ENCODE measurements around the gene CEP72. TPM values are rescaled to one million over a fixed set of nuclear protein-coding genes. Genes with fewer than 3 reads are reported as not detected.

Gene CEP72
- polyA plus RNA-seq, 1 of the 3 experiments (the other 2 are of a cell fraction) = 4.4 TPM

DNA sequence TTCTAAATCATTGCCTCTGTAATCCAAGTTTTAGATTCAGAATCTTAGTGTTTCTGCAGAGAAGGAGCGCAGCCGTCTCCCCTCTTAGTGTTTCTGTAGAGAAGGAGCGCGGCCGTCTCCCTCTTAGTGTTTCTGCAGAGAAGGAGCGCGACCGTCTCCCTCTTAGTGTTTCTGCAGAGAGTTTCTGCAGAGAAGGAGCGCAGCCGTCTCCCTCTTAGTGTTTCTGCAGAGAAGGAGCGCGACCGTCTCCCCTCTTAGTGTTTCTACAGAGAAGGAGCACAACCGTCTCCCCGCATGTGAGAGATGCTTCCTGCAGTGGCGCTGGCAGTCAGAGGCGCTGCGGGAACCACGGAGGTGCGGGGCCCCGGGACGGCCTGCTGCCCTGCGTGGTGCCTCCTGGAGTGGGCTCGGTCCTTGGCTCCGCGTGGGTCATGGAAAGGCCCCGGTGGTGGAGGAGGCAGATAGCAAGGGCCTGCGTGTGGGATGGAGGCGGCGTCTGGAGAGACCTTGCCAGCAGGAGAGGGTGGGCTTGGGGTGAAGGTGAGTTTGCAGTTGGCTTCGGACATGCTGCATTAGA is 10.9 kb downstream of the CEP72 start:
- Histone ChIP-seq H3K9me3 (no peaks in the 10 kb centered on the region), H3F3A (replicated peaks; ENCODE audit: insufficient read depth) (no peaks in the 10 kb centered on the region), H3K36me3 (replicated peaks in 1 of 2; ENCODE audit: control insufficient read depth in 1 of 2, insufficient read depth in 2 of 2, low read length in 1 of 2) (peaks cover 0 to 20% of the 10 kb centered on the region in 2 experiments), H3K9ac (no peak overlapping the region), H4K20me1 (ENCODE audit: insufficient read depth) (no peaks in the 10 kb centered on the region), H2AFZ (ENCODE audit: low read depth) (no peak overlapping the region), H3K27me3 (ENCODE audit: insufficient read depth) (no peaks in the 10 kb centered on the region), H3K4me3 (ENCODE audit: low read depth in 2 of 2, low read length in 1 of 2) (no peak overlapping the region), H3K27ac (ENCODE audit: low read depth in 2 of 2, low read length in 1 of 2) (no peak overlapping the region), H3K4me2 (no peak overlapping the region), H3K4me1 (ENCODE audit: control insufficient read depth in 1 of 2, insufficient read depth in 2 of 2, low read depth in 1 of 2, low read length in 1 of 2) (no peaks in the 10 kb centered on the region), H3K9me2 (no peaks in the 10 kb centered on the region), H3K79me2 (ENCODE audit: insufficient read depth) (no peaks in the 10 kb centered on the region)
- no peak for TF ChIP-seq EZH2phosphoT487 (IDR thresholded peaks at IDR 0.05; ENCODE audit: borderline replicate concordance, low read depth)
- TF ChIP-seq CTCF (IDR thresholded peaks at IDR 0.05) = no peak
- no peak for TF ChIP-seq MEF2A (IDR thresholded peaks at IDR 0.05; ENCODE audit: borderline replicate concordance, low read depth)
- no peak for TF ChIP-seq RXRA (IDR thresholded peaks at IDR 0.05; ENCODE audit: borderline replicate concordance, low read depth)
- TF ChIP-seq, protein P1, sequence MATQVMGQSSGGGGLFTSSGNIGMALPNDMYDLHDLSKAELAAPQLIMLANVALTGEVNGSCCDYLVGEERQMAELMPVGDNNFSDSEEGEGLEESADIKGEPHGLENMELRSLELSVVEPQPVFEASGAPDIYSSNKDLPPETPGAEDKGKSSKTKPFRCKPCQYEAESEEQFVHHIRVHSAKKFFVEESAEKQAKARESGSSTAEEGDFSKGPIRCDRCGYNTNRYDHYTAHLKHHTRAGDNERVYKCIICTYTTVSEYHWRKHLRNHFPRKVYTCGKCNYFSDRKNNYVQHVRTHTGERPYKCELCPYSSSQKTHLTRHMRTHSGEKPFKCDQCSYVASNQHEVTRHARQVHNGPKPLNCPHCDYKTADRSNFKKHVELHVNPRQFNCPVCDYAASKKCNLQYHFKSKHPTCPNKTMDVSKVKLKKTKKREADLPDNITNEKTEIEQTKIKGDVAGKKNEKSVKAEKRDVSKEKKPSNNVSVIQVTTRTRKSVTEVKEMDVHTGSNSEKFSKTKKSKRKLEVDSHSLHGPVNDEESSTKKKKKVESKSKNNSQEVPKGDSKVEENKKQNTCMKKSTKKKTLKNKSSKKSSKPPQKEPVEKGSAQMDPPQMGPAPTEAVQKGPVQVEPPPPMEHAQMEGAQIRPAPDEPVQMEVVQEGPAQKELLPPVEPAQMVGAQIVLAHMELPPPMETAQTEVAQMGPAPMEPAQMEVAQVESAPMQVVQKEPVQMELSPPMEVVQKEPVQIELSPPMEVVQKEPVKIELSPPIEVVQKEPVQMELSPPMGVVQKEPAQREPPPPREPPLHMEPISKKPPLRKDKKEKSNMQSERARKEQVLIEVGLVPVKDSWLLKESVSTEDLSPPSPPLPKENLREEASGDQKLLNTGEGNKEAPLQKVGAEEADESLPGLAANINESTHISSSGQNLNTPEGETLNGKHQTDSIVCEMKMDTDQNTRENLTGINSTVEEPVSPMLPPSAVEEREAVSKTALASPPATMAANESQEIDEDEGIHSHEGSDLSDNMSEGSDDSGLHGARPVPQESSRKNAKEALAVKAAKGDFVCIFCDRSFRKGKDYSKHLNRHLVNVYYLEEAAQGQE (IDR thresholded peaks at IDR 0.05; ENCODE audit: low read depth, low read length) = no peak
- TF ChIP-seq PBX3 (IDR thresholded peaks at IDR 0.05) = no peak
- TF ChIP-seq NRF1 (IDR thresholded peaks at IDR 0.05; ENCODE audit: low read depth, low read length) = no peak
- TF ChIP-seq NFIC (IDR thresholded peaks at IDR 0.05; ENCODE audit: borderline replicate concordance) = no peak
- TF ChIP-seq POLR2AphosphoS5 (IDR thresholded peaks at IDR 0.05; ENCODE audit: low read depth, low read length) = no peak
- no peak for TF ChIP-seq JUND (IDR thresholded peaks at IDR 0.05)
- TF ChIP-seq SIN3A (IDR thresholded peaks at IDR 0.05; ENCODE audit: borderline replicate concordance, low read depth, low read length) = no peak
- TF ChIP-seq GATA2 (CRISPR knock-in tag; IDR thresholded peaks at IDR 0.05) = no peak
- TF ChIP-seq RFX5 (IDR thresholded peaks at IDR 0.05; ENCODE audit: low read length) = no peak
- no peak for DNase-seq
- ChIA-PET POLR2A (interaction anchor here (0.6 kb wide), 1 partner anchor 46 kb away, joined by 4 read pairs; no protein-coding TSS in a partner anchor), CTCF (no interaction called here)
- WGBS (ENCODE audit: low lambda C conversion rate) = 95% methylated on average over 31 of the region's 31 CpGs

All from SK-N-SH (cell line).